Frontal cortex (tissue), 4 donors: ENCODE data around the gene MT1A. TPM values are rescaled to one million over a fixed set of nuclear protein-coding genes. Genes with fewer than 3 reads are reported as not detected.

Source experiments
- DNase-seq, 2 donors: peaks; one replicate each; pipeline ENCODE4 v3.0.0; 2012; ENCODE audit warnings: low spot score in 2 of 2
- FAIRE-seq: peaks from 2 replicates; lab custom pipeline; 2012; peaks lifted over from hg19 to GRCh38; lab: Jason Lieb, UNC
- total RNA-seq: library from RNA; depleted of rRNA; stranded (reverse); fragments of >200 nt; gene quantifications from one replicate; pipeline ENCODE4 v1.2.3, GENCODE V29; 2014
- donor health status: control.
- donor health status: control.
- donor health status: control.

The MT1A gene
- total RNA-seq, 1 donor from 2014 or later = not detected

DNA sequence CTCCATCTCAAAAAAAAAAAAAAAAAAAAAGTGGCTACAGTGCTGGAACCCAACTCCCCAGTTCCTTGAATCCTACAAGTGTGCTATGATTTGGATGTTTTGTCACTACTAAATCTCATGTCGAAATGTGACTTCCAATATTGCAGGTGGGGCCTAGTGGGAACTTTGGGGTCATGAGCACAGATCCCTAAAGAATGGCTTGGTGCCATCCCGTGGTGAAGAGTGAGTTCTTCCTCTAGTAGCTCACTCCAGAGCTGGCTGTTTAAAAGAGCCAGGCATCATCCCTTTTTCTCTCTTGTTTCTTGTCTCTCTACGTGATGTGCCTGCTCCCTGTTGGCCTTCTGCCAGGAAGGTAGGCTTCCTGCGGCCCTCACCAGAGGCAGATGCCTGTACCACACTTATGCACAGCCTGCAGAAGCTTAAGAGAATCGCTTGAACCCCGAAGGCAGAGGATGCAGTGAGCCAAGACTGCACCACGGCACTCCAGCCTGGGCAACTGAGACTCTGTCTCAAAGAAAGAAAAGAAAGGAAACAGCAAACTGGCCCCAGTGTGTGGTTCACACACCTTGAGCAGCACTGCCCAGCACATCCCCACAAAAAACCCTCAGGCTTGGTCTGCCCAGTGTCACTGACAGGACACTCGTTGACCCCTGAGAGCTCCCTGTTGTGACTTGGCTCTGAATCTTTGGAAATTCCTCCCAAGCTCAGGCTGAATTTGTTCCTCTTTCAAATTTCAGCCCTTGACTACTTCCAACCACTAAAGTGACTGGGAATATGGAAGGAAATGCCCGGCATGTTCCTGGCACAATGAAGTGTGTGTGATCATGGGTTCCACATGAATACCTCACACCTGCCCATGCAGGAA, 9.7 kb upstream of the MT1A start:
- DNase-seq = no peak
- no peak for FAIRE-seq

DNA sequence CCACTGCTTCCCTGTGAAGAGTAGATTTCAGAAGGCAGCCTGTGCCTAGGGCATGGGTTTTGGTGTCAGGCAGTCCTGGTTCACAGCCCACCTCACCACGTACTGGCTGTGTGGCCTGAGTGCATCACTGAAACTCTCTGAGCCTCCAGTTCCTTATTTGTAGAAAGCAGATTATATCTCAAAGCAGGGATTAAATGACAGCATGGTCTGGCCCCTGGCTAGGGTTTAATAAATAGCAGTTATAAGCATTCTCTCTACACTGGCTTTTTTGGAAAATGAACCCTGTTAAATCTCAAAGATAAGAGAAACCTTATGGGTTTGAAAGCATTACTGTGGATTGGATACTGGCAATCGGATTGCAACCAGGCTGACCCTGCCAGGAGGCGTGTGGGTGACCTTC, 8.9 kb upstream of the MT1A start:
- FAIRE-seq (no peak), DNase-seq (no peak)

DNA sequence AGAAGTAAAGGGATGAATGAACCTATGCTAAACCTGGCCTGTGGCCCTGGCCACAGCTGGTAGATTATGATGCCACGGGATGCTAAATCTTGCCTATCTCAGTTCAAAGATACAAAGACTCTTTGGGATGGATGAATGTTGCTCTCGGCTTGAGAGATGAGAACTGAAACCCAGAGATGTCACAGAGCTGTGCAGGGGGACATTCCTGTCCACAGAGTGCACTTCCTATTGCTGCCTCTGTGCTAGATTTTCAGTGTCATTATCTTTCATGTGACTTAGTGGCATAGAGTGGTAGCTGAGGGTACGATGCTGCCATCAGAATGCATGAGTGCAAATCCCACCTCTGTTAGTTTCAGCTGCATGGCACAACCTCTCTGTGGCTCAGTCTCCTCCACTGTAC, 8.3 kb upstream of the MT1A start:
- DNase-seq (no peak), FAIRE-seq (no peak)

DNA sequence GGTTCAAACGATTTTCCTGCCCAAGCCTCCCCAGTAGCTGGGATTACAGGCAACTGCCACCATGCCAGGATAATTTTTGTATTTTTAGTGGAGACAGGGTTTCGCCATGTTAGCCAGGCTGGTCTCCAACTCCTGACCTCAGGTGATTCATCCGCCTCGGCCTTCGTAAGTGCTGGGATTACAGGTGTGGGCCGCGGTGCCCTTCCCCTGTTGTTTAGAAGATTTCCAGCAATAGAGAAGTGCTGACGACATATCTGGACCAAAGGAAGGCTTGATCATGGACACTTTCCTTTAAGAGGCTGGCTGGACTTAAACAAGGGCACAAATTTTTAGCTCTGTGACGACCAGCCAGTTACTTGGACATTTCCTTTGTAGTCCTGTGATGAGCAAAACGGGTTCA, 7.3 kb upstream of the MT1A start:
- no peak for FAIRE-seq
- no peak for DNase-seq

DNA sequence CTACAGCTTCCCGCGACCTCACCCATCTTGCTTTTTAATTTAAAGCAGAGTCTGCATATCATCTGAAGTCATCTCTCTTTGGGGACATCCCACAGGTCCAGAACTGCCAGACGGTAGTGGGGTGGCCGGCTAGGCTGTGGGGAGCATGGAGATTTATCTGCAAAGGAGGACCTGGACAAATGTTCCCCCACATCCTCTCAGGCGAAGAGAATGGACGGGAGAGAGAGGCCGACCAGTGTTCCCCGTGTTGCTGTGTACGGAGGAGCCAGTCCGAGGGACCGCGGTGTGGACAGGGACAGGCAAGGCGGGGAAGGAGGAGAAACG, 6.7 kb upstream of the MT1A start:
- FAIRE-seq = no peak
- no peak for DNase-seq

DNA sequence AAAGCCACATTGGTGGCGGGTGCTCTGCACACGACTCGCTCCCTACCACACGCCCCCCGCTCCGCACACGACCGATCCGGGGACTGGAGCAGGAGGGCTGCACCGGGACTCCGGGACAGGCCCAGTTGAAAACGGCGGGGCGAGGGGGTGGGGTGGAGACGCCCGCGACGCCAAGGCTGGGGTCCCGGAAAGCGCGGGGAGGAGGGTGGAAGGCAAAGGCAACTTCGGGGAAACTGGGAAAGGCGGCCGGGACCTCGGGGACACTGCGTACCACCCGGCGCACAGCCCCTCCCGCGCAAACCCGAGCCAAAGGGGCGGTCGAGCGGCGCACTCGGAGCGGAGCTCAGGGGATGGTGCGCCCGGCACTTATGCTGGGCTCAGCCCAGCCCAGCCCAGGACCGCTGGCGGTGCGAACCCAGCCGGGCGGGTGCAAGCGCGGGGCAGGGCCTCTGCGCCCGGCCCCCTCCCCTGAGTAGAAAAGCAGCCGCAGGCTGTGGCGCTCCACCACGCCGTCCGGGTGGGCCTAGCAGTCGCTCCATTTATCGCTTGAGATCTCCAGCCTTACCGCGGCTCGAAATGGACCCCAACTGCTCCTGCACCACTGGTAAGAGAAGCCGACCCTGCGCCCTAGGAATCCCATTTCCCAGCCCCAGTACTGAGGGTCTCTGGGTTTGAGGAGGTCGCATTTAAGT, 6.2 kb upstream of the MT1A start, which contains the start of gene MT1M:
Gene MT1M, plus strand, starts transcription at position 504 of the 692 bp plus-strand sequence. Its CDS starts 73 bp downstream, at position 577.
- DNase-seq (peak; percentile 59 to 65), FAIRE-seq (no peak)

DNA sequence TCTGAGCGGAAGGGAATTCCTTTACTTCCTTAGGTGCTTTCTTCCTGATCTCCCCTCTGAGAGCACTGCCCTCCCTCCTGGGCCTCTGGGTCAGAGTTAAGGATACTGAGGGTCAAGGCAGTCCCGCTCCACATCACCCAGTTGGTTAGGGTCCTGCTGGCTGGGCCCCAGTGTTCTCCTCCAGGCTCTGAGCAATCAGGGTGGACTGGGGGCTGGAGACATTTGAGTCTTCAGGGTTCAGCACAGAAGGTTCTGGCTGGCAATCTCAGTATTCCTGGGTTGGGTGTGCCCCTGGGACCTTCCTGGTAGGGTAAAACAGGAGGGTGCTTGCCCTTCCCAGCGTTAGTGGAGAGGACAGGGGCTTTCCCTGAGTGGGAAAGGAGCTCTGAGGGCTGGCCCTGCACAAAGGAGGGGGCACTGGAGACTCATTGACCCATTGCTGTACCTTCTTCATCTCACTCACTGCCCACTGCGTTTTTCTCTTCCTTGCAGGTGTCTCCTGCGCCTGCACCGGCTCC, 5.6 kb upstream of the MT1A start:
- no peak for FAIRE-seq
- DNase-seq = no peak

DNA sequence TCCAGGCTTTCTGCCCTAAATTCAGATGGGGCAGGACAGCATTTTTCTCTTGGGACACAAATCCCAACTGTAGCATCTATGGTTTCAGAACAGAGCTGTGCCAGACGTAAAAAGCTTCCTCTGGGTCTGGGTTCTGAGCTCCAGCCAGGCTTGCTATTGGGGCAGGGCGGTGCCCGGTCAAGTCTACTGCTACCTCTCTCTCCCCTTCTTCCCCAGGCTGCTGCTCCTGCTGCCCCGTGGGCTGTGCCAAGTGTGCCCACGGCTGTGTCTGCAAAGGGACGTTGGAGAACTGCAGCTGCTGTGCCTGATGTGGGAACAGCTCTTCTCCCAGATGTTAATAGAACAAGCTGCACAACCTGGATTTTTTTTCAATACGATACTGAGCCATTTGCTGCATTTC, 4.9 kb upstream of the MT1A start:
- no peak for FAIRE-seq

DNA sequence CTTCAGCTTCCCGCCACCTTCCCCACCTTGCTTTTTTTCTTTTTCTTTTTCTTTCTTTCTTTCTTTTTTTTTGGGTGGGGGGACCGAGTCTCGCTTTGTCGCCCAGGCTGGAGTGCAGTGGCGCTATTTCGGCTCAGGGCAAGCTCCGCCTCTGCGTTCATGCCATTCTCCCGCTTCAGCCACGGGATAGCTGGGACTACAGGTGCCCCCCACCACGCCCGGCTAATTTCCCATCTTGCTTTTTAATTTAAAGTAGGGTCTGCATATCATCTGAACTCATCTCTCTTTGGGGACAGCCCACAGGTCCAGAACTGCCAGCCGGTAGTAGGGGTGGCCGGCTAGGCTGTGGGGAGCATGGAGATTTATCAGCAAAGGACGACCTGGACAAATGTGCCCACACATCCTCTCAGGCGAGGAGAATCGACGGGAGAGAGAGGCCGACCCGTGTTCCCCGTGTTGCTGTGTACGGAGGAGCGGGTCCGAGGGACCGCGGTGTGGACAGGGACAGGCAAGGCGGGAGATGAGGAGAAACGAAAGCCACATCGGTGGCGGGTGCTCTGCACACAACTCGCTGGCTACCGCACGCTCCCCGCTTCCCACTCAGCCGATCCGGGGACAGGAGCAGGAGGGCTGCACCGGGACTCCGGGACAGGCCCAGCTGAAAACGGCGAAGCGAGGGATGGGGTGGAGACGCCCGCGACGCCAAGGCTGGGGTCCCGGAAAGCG, 3.6 kb upstream of the MT1A start:
- FAIRE-seq (no peak), DNase-seq (no peak)

More for the DNA sequence above, 4.9 kb upstream of the MT1A start:
- DNase-seq = no peak

DNA sequence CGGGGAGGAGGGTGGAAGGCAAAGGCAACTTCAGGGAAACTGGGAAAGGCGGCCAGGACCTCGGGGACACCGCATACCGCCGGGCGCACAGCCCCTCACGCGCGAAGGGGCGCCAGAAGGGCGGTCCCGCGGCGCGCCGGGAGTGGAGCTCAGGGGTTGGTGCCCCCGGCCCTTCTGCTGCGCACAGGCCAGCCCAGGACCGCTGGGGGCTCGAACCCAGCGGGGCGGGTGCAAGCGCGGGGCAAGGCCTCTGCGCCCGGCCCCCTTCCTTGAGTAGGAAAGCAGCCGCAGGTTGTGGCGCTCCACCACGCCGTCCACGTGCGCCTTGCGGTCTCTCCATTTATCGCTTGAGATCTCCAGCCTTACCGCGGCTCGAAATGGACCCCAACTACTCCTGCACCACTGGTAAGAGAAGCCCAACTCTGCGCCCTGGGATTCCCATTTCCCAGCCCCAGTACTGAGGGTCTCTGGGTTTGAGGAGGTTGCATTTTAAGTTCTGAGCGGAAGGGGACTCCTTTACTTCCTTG, 3.0 kb upstream of the MT1A start:
- DNase-seq = no peak
- no peak for FAIRE-seq

DNA sequence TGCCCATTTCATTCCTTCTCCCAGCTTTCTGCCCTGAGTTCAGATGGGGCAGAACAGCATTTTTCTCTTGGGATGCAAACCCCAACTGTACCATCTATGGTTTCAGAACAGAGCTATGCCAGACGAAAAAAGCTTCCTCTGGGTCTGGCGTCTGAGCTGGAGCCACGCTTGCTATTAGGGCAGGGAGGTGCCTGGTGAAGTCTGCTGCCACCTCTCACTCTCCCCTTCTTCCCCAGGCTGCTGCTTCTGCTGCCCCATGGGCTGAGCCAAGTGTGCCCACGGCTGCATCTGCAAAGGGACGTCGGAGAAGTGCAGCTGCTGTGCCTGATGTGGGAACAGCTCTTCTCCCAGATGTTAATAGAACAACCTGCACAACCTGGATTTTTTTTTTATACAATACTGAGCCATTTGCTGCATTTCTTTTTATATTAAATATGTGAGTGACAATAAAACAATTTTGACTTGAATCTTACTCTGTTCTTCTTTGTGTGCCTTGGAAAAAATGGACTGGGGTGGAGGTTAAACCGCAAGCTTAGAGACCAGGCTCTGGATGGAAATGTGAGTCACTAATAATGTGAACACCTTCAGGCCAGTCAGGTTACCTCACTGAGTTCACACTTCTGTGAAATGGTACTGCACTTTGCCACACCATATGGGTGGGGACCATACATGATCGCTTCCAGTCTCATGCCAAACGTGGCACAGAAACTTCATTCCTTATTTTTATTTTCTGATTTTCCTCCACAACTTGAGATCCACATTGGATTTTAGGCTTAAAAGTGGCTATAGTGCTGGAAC, 1.7 kb upstream of the MT1A start:
- FAIRE-seq (no peak), DNase-seq (no peak)

DNA sequence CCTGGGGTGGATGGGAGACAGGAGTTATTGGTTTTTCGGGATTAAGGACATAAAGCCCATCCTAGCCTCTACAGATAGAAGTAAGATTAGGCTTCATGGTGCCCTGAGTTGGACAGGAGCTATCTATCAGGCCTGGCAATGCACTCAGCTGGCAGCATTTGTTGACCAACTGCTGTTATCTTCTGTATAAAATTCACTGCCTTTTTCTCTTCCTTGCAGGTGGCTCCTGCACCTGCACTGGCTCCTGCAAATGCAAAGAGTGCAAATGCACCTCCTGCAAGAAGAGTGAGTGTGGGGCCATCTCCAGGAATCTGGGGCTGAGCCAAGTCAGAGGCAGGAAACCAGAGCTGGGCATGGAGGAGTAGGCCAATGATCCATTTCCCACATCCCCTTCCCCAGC, 579 bp downstream of the MT1A start:
- FAIRE-seq (no peak), DNase-seq (no peak)

DNA sequence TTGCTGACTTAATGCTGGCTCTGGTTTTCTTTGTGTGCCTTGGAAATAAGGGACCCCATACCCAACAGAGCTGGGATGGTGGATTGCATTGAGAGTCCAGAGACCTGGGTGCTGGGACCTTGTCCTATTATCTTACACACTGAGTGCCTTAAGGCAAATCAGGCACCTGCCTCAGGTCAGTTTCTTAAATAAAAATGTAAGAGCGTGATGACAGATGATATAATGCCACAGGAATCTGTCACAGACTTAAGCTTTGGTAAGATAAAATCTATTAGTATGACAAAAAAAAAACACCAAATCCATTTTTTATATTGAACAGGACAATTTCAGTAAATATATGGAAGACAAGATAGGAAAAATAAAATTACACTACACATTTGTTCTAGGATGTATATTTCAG, 1.6 kb downstream of the MT1A start:
- FAIRE-seq = no peak

DNA sequence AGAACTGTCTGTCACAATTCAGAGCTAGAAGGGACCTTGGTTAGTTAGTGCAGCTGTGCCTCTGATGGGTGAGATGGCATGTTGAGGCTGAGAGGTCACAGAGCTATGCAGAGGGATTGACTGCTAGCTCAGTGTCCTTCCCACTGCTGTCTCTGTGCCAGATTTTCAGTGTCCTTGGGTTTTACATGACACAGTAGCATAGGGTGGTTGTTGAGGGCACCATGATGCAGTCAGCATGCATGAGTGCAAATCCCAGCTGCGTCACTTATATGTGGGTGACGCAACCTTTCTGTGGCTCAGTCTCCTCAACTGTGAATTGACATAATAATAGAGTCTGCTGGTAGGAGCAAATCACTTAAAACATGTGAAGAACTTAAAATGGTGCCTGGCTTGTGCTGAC, 2.7 kb downstream of the MT1A start:
- FAIRE-seq = no peak

More for the DNA sequence above, 1.6 kb downstream of the MT1A start:
- DNase-seq = no peak

DNA sequence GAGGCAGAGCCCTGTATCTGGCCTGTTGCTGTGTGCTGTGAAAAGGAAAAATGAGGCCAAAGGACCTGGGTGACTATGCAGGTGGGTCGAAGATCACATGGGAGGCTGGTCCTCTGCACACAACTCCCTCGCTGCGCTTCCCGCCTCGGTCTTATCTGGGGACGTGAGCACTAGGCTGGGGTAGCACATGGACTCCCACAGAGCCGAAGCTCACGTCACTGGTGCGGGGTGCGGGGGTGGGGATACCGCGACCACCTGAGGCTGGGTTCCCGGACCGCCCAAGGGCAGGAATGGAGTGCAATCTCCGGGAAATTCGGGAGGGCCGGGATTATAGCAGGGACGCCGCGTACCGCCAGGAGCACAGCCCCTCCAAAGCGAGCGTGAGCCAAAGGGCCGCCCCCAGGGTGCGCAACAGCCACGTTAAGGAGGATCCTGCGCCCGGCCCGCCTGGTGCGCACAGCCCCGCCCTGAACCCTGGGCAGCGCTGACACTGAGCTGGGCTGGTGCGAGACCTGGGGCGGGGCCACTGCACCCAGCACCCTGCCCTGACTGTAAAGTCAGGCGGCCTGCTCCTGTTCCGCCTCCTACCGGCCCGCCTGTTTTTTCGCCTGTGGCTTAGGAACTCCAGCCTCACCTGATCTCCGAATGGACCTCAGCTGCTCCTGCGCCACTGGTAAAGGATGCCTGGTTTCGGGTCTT, 4.8 kb downstream of the MT1A start:
- no peak for FAIRE-seq

More for the DNA sequence above, 2.7 kb downstream of the MT1A start:
- no peak for DNase-seq

DNA sequence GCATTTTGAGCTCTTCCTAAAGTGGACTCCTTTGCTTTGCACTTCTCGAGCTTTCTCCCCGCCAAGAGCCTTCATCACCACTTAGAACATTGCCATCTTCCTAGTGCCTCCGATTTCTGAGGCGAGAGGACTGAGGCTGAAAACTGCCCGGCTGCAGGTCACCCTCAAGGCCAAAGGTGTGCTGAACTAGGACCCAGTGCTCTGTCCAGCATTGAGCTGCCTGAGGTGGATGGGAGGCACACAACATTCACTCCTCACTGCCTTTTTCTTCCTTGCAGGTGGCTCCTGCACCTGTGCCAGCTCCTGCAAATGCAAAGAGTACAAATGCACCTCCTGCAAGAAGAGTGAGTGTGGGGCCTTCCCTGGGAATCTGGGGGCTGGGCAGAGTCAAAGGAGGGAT, 5.4 kb downstream of the MT1A start:
- DNase-seq = no peak
- FAIRE-seq = no peak

More for the DNA sequence above, 4.8 kb downstream of the MT1A start:
- DNase-seq = peak in 1 of 2 donors; percentile 56

DNA sequence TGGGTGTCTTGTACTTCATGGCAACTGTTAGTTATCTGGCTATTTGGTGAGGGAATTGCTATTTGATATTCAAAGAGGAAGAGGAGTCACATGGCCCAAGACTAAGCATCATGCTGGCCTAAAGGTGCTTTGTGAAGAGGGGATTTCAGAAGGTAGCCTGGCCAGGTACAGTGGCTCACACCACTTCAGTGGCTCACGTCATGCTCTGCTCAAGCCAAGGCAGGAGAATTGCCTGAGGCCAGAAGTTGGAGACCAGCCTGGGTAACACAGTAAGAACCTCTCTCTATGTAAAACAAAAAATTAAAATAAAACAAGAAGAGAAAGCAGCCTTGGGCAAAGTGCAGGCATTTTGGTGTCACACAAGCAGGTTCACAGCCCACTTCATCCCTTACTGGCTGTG, 6.8 kb downstream of the MT1A start:
- no peak for FAIRE-seq

DNA sequence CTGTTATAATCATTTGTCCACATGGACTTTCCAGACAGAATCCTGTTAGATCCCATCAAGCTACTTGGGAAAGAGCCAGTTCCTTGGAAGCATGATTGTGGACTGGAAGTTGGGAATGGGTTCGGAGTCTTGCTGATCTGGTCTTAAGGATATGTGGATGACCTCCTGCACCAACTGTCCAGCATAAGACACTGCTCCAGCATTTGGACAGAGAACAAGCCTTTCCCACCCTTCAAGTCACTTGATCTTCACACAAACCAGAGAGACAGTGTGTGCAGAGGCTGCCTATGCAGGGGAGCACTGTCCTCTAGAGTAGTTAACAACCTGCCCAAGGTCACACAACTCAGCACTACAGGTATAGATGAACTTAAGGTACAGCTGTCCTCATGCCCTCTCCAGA, 7.4 kb downstream of the MT1A start:
- DNase-seq (no peak), FAIRE-seq (no peak)

More for the DNA sequence above, 6.8 kb downstream of the MT1A start:
- no peak for DNase-seq
